HepG2 (cell line): ENCODE results near the gene ANAPC2. TPM values are rescaled to one million over a fixed set of nuclear protein-coding genes. Genes with fewer than 3 reads are reported as not detected.

Experiments
- BRCA1 ChIP-seq: sonication (generic); formaldehyde crosslinking; IDR thresholded peaks from 2 replicates; pipeline ENCODE4 v1.4.0; 2020; ENCODE audit warnings: missing genetic modification reagents
- ELF3 ChIP-seq: IDR thresholded peaks from 2 replicates; pipeline ENCODE4 v1.6.1; 2016; ENCODE audit warnings: missing genetic modification reagents, missing compliant biosample characterization
- MYC ChIP-seq: sonication (generic); formaldehyde crosslinking; IDR thresholded peaks from 2 replicates; pipeline ENCODE4 v1.9.0; 2021; ENCODE audit warnings: missing genetic modification reagents, borderline replicate concordance
- NR1H2 ChIP-seq: sonication (generic); formaldehyde crosslinking; IDR thresholded peaks from 2 replicates; pipeline ENCODE4 v1.8.1; 2022; ENCODE audit warnings: low read depth, missing genetic modification reagents, borderline replicate concordance
- NR2F1 ChIP-seq, 2 experiments: fragments of 450-650 bp in 1 of 2; formaldehyde crosslinking in 1 of 2; IDR thresholded peaks; 2 replicates each; pipeline versions ENCODE4 v1.5.0 to v1.6.1; 2016 to 2020; ENCODE audit warnings: mild to moderate bottlenecking in 1 of 2, missing compliant biosample characterization in 1 of 2, missing genetic modification reagents in 1 of 2, moderate library complexity in 1 of 2
- NR2F6 ChIP-seq, 2 experiments: IDR thresholded peaks; 2 replicates each; pipeline ENCODE4 v1.6.1; 2016; ENCODE audit warnings: antibody characterized with exemption in 1 of 2, mild to moderate bottlenecking in 1 of 2
- PHF21A ChIP-seq: sonication (generic); formaldehyde crosslinking; IDR thresholded peaks from 2 replicates; pipeline ENCODE4 v1.5.0; 2020; ENCODE audit warnings: mild to moderate bottlenecking, missing genetic modification reagents
- RBAK ChIP-seq: sonication (generic); formaldehyde crosslinking; IDR thresholded peaks from 2 replicates; pipeline ENCODE4 v1.5.1; 2020; ENCODE audit warnings: mild to moderate bottlenecking, missing genetic modification reagents
- RFX1 ChIP-seq: fragments of 450-650 bp; IDR thresholded peaks from 2 replicates; pipeline ENCODE4 v1.6.1; 2017
- RXRA ChIP-seq: sonication (generic); formaldehyde crosslinking; IDR thresholded peaks from 2 replicates; pipeline ENCODE4 v1.5.1; 2020; ENCODE audit warnings: missing genetic modification reagents
- RXRB ChIP-seq: IDR thresholded peaks from 2 replicates; pipeline ENCODE4 v1.6.1; 2016; ENCODE audit warnings: borderline replicate concordance, missing genetic modification reagents, missing compliant biosample characterization
- SAFB2 ChIP-seq: sonication (generic); formaldehyde crosslinking; IDR thresholded peaks from 2 replicates; pipeline ENCODE4 v1.5.1; 2020; ENCODE audit warnings: missing genetic modification reagents, low read depth, mild to moderate bottlenecking, borderline replicate concordance
- SCMH1 ChIP-seq: sonication (generic); formaldehyde crosslinking; IDR thresholded peaks from 2 replicates; pipeline ENCODE4 v1.9.0; 2021; ENCODE audit warnings: missing genetic modification reagents, mild to moderate bottlenecking, borderline replicate concordance
- SNAI1 ChIP-seq: sonication (generic); formaldehyde crosslinking; IDR thresholded peaks from 2 replicates; pipeline ENCODE4 v1.5.0; 2020; ENCODE audit warnings: mild to moderate bottlenecking, missing genetic modification reagents, borderline replicate concordance
- SP1 ChIP-seq, 2 experiments: fragments of 450-650 bp in 1 of 2; sonication (generic) in 1 of 2; formaldehyde crosslinking in 1 of 2; IDR thresholded peaks; 2 replicates each; pipeline versions ENCODE4 v1.4.0 to v1.6.1; 2016 to 2020; ENCODE audit warnings: missing genetic modification reagents in 1 of 2
- SP2 ChIP-seq: sonication (generic); formaldehyde crosslinking; IDR thresholded peaks from 2 replicates; pipeline ENCODE4 v1.5.1; 2020; ENCODE audit warnings: mild to moderate bottlenecking, missing genetic modification reagents
- ZNF12 ChIP-seq: sonication (generic); formaldehyde crosslinking; IDR thresholded peaks from 2 replicates; pipeline ENCODE4 v1.5.0; 2020; ENCODE audit warnings: missing genetic modification reagents
- ZNF282 ChIP-seq: fragments of 450-650 bp; IDR thresholded peaks from 2 replicates; pipeline ENCODE4 v1.6.1; 2018; ENCODE audit not compliant: partially characterized antibody
- ZNF556 ChIP-seq: sonication (generic); formaldehyde crosslinking; IDR thresholded peaks from 2 replicates; pipeline ENCODE4 v1.4.0; 2020; ENCODE audit warnings: mild to moderate bottlenecking, missing genetic modification reagents, borderline replicate concordance
- ZNF629 ChIP-seq: sonication (generic); formaldehyde crosslinking; conservative IDR thresholded peaks from 2 replicates; pipeline ENCODE4 v1.5.0; 2020; ENCODE audit warnings: missing genetic modification reagents
- ZNF850 ChIP-seq: sonication (generic); formaldehyde crosslinking; conservative IDR thresholded peaks from 2 replicates; pipeline ENCODE4 v1.9.0; 2021; ENCODE audit warnings: mild to moderate bottlenecking, missing genetic modification reagents
- polyA plus RNA-seq, 8 experiments: library from polyadenylated mRNA; depleted of rRNA in 3 of 8; stranded (reverse) in 7 of 8; unstranded in 1 of 8; fragments of >200 nt; fragmentation: Illumina TruSeq in 4 of 8; extraction: Trizol in 4 of 8; gene quantifications; 2 replicates each; pipeline versions ENCODE4 v1.2.1 to v1.2.3, GENCODE V29; 2011 to 2016; ENCODE audit warnings: low read depth in 4 of 8, missing spikeins in 1 of 8, mixed read lengths in 1 of 8; ENCODE audit not compliant: insufficient read depth in 1 of 8
- total RNA-seq, 5 experiments: library from RNA; depleted of rRNA; stranded (reverse); fragments of >200 nt; fragmentation: Illumina TruSeq; extraction: Trizol; gene quantifications; 2 replicates each; pipeline ENCODE4 v1.2.3, GENCODE V29; 2016; ENCODE audit warnings: low read depth in 1 of 5
- TF ChIP-seq, protein P1 (sequence below): sonication (generic); formaldehyde crosslinking; IDR thresholded peaks from 2 replicates; pipeline ENCODE4 v1.4.0; 2020; ENCODE audit warnings: missing genetic modification reagents
- TF ChIP-seq, protein P2 (sequence below): IDR thresholded peaks from 2 replicates; pipeline ENCODE4 v1.6.1; 2016; ENCODE audit warnings: control low read depth
- TF ChIP-seq, protein P3 (sequence below): IDR thresholded peaks from 2 replicates; pipeline ENCODE4 v1.6.1; 2016; ENCODE audit warnings: low read depth
- TF ChIP-seq, protein P4 (sequence below): sonication (generic); formaldehyde crosslinking; IDR thresholded peaks from 2 replicates; pipeline ENCODE4 v1.5.1; 2020; ENCODE audit warnings: missing genetic modification reagents, mild to moderate bottlenecking, borderline replicate concordance

ANAPC2 gene
- total and polyA plus RNA-seq, 2 of the 13 experiments (the other 11 are each of a cell fraction or from before 2014, with no cell fraction given): 12.3 to 15.4 TPM

DNA sequence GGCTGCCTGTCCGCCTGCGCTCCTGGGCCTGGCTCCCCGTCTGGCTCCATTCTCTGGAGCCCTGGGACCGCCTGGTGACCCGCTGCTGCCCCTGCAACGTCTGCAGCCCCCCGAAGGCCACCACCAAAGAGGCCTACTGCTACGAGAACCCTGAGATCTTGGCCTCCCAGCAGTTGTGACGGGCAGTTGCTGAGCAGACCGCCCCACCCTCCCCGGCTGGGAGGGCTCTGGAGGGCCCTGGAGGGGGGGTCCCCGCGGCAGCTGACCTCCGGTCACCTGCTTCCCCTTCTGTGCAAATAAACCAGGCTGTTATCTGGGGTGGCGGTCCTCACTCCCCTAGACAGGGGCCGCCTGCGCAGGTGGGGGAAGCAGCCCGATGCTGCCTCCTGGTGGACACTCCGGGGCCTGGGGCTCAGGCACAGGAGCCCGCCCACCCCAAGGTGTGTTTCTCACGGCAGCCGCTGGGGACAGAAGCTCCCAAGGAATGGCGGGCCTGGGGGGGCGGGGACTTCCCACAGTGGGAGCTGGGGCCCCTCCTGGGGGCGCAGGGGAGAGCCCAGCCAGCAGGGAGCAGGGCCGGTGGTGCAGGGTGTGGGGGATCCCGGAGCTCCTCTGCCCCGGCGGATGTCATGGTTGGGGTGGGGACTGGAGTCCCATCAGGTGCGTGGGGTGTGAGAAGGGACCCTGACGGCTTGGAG is 48.0 kb upstream of the ANAPC2 start (continued):
- TF ChIP-seq, protein P1, sequence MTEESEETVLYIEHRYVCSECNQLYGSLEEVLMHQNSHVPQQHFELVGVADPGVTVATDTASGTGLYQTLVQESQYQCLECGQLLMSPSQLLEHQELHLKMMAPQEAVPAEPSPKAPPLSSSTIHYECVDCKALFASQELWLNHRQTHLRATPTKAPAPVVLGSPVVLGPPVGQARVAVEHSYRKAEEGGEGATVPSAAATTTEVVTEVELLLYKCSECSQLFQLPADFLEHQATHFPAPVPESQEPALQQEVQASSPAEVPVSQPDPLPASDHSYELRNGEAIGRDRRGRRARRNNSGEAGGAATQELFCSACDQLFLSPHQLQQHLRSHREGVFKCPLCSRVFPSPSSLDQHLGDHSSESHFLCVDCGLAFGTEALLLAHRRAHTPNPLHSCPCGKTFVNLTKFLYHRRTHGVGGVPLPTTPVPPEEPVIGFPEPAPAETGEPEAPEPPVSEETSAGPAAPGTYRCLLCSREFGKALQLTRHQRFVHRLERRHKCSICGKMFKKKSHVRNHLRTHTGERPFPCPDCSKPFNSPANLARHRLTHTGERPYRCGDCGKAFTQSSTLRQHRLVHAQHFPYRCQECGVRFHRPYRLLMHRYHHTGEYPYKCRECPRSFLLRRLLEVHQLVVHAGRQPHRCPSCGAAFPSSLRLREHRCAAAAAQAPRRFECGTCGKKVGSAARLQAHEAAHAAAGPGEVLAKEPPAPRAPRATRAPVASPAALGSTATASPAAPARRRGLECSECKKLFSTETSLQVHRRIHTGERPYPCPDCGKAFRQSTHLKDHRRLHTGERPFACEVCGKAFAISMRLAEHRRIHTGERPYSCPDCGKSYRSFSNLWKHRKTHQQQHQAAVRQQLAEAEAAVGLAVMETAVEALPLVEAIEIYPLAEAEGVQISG: peak; percentile 64
- TF ChIP-seq SP1 (IDR thresholded peaks at IDR 0.05): no peak
- peak; percentile 80 for TF ChIP-seq SP1 (CRISPR knock-in tag; IDR thresholded peaks at IDR 0.05)
- TF ChIP-seq RXRB (CRISPR knock-in tag): peak; percentile 91
- peak; percentile 95 for TF ChIP-seq PHF21A (CRISPR knock-in tag)
- peak; percentile 91 for TF ChIP-seq NR2F6 (IDR thresholded peaks at IDR 0.05)
- TF ChIP-seq NR2F6 (CRISPR knock-in tag; IDR thresholded peaks at IDR 0.05): peak; percentile 90
- peak; percentile 51; the same call in 1 of the 2 replicates for TF ChIP-seq ELF3
- no peak for TF ChIP-seq ZNF850 (CRISPR knock-in tag)
- TF ChIP-seq SNAI1 (CRISPR knock-in tag): peak; percentile 62; the same call in 1 of the 2 replicates
- peak; percentile 67; the same call in 1 of the 2 replicates for TF ChIP-seq BRCA1 (CRISPR knock-in tag)
- TF ChIP-seq SCMH1 (CRISPR knock-in tag): no peak
- TF ChIP-seq ZNF556 (CRISPR knock-in tag): peak; percentile 63; the same call in 1 of the 2 replicates
- 0 out of 2 replicates have a peak, but pooled peaks have one; percentile 23 for TF ChIP-seq ZNF629 (CRISPR knock-in tag)
- TF ChIP-seq RBAK (CRISPR knock-in tag): no peak
- TF ChIP-seq MYC (CRISPR knock-in tag): peak; percentile 60; the same call in 1 of the 2 replicates
- no peak for TF ChIP-seq ZNF12
- TF ChIP-seq RXRA (CRISPR knock-in tag): peak; percentile 94
- TF ChIP-seq ZNF282: no peak
- TF ChIP-seq SAFB2 (CRISPR knock-in tag): peak; percentile 91; the same call in 1 of the 2 replicates
- TF ChIP-seq, protein P2, sequence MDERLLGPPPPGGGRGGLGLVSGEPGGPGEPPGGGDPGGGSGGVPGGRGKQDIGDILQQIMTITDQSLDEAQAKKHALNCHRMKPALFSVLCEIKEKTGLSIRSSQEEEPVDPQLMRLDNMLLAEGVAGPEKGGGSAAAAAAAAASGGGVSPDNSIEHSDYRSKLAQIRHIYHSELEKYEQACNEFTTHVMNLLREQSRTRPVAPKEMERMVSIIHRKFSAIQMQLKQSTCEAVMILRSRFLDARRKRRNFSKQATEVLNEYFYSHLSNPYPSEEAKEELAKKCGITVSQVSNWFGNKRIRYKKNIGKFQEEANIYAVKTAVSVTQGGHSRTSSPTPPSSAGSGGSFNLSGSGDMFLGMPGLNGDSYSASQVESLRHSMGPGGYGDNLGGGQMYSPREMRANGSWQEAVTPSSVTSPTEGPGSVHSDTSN: no peak
- TF ChIP-seq, protein P3, sequence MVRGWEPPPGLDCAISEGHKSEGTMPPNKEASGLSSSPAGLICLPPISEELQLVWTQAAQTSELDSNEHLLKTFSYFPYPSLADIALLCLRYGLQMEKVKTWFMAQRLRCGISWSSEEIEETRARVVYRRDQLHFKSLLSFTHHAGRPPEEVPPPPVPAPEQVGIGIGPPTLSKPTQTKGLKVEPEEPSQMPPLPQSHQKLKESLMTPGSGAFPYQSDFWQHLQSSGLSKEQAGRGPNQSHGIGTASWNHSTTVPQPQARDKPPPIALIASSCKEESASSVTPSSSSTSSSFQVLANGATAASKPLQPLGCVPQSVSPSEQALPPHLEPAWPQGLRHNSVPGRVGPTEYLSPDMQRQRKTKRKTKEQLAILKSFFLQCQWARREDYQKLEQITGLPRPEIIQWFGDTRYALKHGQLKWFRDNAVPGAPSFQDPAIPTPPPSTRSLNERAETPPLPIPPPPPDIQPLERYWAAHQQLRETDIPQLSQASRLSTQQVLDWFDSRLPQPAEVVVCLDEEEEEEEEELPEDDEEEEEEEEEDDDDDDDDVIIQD (CRISPR knock-in tag): peak; percentile 74; the same call in 1 of the 2 replicates
- no peak; the same call in 1 of the 2 replicates for TF ChIP-seq NR1H2
- TF ChIP-seq, protein P4, sequence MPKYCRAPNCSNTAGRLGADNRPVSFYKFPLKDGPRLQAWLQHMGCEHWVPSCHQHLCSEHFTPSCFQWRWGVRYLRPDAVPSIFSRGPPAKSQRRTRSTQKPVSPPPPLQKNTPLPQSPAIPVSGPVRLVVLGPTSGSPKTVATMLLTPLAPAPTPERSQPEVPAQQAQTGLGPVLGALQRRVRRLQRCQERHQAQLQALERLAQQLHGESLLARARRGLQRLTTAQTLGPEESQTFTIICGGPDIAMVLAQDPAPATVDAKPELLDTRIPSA (CRISPR knock-in tag): peak; percentile 65; the same call in 1 of the 2 replicates
- no peak for TF ChIP-seq RFX1
- TF ChIP-seq NR2F1 (CRISPR knock-in tag; IDR thresholded peaks at IDR 0.05): peak; percentile 69 to 85; a peak in 3 of 4 replicates
- TF ChIP-seq SP2: peak; percentile 45; the same call in 1 of the 2 replicates
